Epithelial cell of proximal tubule (primary cell): ENCODE data around the gene SHQ1. TPM values are rescaled to one million over a fixed set of nuclear protein-coding genes. Genes with fewer than 3 reads are reported as not detected.
"Not testable (repeated sequence)": the region's sequence is repeated elsewhere in the genome, so short reads cannot be mapped to it uniquely, and the experiment has no call there.

Source experiments
- DNase-seq: peaks from one replicate; pipeline ENCODE4 v3.0.0-alpha.2; 2011; ENCODE audit warnings: low read depth
- H3K4me3 ChIP-seq: 2 replicates; pipeline ENCODE4 v1.5.1; 2011; ENCODE audit warnings: low read depth, mild to moderate bottlenecking, low read length
- CTCF ChIP-seq: conservative IDR thresholded peaks from 2 replicates; pipeline ENCODE4 v1.5.1; 2012; ENCODE audit warnings: low read depth, mild to moderate bottlenecking, low read length
- total RNA-seq: library from RNA; depleted of rRNA; stranded (reverse); fragments of >200 nt; gene quantifications from 2 replicates; pipeline ENCODE4 v1.2.3, GENCODE V29; 2015

The SHQ1 gene
- total RNA-seq, 1 donor from 2014 or later = 15.2 TPM

GRCh38 chr3:72738752-72739530 lies 109.3 kb downstream of the SHQ1 start:
- DNase-seq = no peak
- no peak for TF ChIP-seq CTCF
- H3K4me3 ChIP-seq = peak overlapping the region; percentile 53

- not testable (repeated sequence) for DNase-seq, H3K4me3 ChIP-seq
Measured at GRCh38 chr3:72735072-72735471, 113.2 kb downstream of the SHQ1 start.

GRCh38 chr3:72733676-72734075 lies 114.6 kb downstream of the SHQ1 start:
- H3K4me3 ChIP-seq = no peak overlapping the region
- no peak for TF ChIP-seq CTCF
- no peak for DNase-seq

- H3K4me3 ChIP-seq = not testable (repeated sequence)
Measured at GRCh38 chr3:72732666-72733345, 115.4 kb downstream of the SHQ1 start.

GRCh38 chr3:72728958-72729467 lies 119.2 kb downstream of the SHQ1 start:
- no peak for DNase-seq
- no peak overlapping the region for H3K4me3 ChIP-seq
- no peak for TF ChIP-seq CTCF

More at GRCh38 chr3:72732666-72733345, 115.4 kb downstream of the SHQ1 start:
- DNase-seq = not testable (repeated sequence)

GRCh38 chr3:72728329-72728889 lies 119.8 kb downstream of the SHQ1 start:
- TF ChIP-seq CTCF = no peak
- no peak overlapping the region for H3K4me3 ChIP-seq
- DNase-seq = no peak

GRCh38 chr3:72727726-72728125 lies 120.5 kb downstream of the SHQ1 start:
- no peak for TF ChIP-seq CTCF
- no peak for DNase-seq
- H3K4me3 ChIP-seq = no peak overlapping the region

GRCh38 chr3:72727172-72727571 lies 121.1 kb downstream of the SHQ1 start:
- no peak overlapping the region for H3K4me3 ChIP-seq
- no peak for DNase-seq
- TF ChIP-seq CTCF = no peak
